NCI-H69 (cell line): ENCODE results near the gene PNMT.

Experiments
- DNase-seq: peaks from one replicate; lab custom pipeline; 2025; lab: John Stamatoyannopoulos, UW

PNMT gene, protein sequence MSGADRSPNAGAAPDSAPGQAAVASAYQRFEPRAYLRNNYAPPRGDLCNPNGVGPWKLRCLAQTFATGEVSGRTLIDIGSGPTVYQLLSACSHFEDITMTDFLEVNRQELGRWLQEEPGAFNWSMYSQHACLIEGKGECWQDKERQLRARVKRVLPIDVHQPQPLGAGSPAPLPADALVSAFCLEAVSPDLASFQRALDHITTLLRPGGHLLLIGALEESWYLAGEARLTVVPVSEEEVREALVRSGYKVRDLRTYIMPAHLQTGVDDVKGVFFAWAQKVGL

GRCh38 chr17:39667945-39668924 is at the start of gene PNMT:
Gene PNMT (plus strand): TSS chr17:39668453. CDS start chr17:39668476, 23 bp downstream.
- peak; percentile 75 for DNase-seq

GRCh38 chr17:39618956-39619785 is 49.1 kb upstream of the PNMT start:
- DNase-seq = peak; percentile 66

DNA sequence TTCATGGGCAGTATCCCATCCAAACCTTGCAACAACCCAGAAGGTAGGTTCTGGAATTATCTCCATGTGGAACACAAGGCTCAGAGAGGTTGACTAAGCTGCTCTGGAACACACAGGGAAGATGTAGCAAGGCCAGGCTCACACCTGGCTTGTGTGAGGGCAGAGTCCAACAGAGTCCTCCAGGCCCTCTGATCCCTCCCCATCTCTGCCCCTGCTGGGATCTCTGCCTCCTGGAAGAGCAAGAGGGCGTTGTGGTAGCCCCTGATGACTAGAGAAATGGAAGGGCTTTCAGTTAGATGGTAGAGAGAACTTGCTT is 48.5 kb upstream of the PNMT start:
- DNase-seq = no peak

DNA sequence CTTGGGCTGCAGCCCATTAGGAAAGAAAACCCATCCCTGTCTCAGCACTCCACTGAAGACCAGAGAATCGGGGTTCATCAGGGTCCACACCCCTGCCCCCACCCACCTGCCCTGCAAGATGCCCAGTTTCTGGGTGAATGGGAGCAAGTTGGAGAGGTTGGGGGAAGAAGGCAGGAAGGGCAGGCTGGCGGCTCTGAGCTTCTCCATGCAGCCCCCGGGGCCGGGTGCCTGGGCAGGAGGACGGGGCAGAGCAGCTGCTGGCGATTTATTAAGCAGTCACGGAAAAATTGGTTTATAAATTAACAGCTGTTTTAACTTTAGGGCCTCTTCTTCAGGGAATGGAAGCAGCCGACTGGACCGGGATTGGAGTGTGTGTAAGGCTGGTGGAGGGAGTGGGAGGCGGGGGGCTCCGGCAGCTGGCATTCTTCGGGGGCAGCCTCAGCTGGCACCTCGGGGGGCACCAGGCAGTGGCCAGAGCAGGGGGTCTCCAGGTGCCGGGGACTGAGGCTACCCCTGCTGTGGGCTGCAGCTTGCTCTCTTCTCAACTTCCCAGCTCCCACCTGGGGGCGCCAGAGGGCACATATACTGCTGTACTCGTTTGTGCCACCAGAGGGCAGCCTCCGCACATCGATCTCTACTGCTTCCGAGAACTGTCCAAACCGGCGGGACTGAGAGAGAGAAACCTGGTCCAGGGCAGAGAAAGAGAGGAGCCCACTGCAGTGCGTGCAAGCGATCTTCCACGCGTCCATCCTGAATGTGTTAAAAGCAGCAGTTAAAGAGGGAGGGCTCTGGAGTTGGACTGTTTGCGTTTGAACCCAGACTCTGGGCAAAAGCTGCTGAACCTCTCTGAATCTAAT is 46.5 kb upstream of the PNMT start:
- DNase-seq = peak; percentile 78

DNA sequence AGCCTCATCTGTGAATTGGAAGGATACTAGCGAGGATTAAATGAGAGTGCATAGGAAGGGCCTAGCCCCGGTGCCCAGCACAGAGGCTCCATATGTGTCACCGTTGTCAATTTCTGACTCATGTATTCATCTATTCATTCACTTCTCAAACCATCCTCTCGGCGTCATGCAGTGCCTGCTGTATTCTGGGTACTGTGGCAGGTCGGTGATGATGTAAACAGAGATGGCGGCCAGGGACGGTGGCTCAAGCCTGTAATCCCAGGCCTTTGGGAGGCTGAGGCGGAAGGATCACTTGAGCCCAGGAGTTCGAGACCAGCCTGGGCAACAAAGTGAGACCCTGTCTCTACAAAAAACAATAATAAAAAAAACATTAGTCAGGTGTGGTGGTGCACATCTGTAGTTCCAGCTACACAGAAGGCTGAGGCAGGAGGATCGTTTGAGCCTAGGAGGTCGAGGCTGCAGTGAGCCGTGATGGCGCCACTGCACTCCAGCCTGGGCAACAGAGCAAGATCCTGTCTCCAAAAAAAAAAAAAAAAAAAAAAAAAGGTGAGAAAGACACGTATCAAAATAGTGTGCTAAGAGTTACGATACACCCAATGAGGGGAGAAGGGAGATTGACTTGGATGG is 45.8 kb upstream of the PNMT start:
- DNase-seq = no peak

DNA sequence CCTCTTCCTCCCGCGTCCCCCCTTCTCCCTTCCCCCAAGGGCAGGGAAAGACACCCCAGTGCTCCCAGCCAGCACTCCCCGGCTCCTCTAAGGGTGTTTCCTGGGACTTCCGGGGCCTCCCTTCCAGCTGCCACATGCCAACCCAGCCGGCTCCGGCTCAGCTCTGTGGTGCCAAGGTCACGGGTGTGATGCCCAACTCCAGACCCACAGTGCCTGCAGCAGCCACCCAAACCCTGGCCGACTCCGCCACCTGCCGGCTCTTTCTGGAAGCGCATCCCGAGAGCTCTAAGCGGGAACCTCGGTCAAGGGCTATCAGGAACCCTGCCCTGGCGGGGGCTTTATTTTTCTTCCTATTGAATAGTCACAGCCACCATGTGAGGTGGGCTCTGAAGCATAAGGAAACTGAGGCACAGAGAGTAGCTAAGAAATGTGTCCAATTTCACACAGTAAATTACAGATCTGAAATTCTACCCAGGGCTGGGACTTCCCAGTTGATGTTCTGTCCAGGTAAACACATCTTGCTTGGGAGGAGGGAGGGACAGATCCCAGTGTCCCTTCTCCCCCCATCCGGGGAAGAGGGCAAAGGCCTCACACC is 44.8 kb upstream of the PNMT start:
- DNase-seq = peak; percentile 79

DNA sequence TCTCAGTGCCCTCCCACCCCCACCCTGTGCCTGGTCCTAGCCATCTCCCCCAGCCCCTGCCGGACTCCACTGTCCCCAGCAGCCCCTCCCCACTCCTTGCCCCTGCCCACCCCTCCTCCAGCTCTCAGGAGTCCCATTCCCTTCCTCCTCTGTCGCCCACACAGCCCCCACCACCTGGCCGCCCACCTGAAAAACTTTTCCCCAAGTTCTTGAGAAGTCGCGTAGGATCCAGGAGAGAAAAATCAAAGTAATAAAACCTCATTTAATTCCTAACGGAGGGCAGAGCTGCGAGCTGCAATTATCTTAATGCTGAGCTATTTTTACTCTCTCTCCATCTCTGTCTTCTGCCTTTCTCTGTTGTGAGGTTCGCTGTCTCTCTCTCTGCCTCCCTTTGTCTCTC is 43.9 kb upstream of the PNMT start:
- no peak for DNase-seq

DNA sequence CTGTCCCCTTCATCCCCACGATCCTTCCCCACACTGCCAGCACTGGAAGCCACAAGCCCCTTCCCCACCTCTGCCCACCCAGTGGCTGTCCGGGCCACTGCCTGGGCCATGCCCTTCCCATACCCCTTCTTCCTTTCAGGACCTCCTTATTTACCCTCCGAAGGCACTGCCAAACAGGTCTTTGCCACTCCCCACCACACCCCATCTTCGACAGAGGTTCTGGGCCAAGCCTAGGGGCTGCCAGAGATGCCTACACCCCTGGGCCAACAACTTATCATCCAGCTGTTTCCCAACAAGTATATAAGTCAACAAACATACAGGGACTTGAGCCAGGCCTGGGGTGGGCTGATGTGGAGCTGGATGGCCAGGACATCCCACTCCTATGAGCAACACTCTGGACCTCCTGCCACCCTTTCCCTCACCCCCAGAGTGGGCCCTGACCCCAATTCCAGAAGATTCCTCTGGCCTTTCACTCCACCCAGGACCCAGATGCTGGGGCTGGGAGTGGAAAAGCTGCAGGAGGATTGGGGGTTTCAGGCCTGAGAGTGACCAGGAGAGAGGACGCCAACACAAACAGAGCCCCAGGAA is 43.0 kb upstream of the PNMT start:
- no peak for DNase-seq

DNA sequence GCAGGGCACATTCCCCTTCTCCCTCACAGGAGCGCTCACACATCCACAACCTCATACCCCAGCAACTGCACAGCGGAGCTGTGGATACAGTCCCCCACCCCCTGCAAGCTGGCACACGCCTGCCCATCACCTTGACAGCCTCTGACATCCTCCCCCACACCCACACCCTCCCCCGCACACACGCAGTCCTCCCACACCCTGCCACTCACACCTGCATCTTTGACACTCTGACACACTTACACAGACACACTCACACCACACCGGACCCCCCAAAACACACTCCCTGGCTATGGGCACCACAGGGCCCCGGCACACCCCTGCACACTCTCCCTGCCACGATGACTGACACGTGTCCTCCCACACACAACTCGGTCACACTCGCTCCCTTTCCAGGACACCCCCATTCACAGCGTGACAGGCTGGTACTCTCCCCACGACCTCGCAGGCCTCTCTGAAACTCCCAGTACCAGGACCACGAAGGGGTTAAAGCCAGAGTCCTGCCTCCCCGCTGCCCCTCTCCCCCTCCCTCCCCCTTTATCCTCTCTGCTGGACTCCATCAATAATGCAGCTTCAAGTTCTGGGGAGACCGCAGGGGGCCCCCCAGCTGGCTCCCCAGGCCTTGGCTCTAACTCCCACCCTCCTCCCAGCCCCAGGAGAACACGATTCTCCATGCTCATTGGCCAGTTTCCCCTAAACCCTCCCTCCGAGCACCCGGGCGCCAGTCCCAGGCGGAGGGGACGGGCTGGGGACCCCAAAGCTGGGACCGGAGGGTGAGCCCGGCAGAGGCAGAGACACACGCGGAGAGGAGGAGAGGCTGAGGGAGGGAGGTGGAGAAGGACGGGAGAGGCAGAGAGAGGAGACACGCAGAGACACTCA is 41.8 kb upstream of the PNMT start, which contains the start of gene PPP1R1B:
PPP1R1B (plus strand) TSS at position 782 of the 876 bp plus-strand sequence. CDS start 441 bp downstream, outside the sequence.
- DNase-seq = peak; percentile 79

DNA sequence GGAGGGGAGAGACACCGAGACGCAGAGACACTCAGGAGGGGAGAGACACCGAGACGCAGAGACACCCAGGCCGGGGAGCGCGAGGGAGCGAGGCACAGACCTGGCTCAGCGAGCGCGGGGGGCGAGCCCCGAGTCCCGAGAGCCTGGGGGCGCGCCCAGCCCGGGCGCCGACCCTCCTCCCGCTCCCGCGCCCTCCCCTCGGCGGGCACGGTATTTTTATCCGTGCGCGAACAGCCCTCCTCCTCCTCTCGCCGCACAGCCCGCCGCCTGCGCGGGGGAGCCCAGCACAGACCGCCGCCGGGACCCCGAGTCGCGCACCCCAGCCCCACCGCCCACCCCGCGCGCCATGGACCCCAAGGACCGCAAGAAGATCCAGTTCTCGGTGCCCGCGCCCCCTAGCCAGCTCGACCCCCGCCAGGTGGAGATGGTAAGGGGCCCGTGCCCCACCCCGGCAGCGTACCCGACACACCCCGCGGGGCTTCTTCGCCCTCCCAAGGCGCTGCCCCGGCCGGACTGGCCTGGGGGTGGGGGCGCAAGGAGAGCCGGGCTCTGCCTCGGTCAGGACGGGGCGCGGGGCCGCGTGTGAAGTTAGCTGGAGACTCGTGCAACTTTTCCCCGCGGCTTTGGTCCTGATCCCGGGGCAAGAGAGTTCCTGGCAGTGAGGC is 41.1 kb upstream of the PNMT start:
- DNase-seq = peak; percentile 37

DNA sequence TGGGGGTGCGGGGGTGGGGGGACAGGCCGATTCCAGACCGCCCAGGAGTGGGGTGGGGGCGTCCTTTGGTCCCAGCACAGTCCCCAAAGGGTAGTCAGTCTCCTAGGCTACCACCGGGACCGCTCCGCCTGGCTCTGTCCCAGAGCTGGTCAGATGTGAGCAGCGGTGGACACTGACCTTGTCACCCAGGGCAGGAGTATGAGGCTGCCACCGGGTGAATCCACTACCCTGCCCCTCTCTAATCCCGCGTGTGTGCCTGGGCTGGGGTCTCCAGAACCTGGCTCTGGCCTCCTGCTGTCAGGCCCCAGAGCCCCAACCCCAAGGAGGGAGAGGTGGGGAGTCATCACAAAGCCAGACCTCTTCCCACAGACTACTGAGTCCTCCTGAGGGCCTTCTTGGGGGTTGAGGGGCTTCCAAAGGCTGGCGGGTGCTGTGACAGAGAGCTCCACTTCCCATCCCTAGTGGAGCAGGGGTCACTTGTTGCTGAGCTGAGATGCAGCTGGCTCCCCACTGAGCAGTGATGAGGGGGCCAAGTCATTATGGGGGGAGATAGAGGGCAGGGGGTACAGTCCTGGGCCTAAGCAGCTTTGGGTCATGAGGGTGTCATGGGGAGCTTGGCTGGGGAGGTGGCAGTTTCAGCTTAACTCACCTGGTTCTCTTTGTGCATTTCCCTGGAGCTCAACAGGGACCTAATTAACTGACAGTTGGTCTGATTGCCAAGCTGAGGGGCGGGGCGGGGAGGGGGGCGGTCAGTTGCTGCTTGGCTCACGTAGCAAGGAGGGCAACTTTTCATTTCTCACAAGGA is 40.3 kb upstream of the PNMT start:
- DNase-seq = peak; percentile 82

- DNase-seq = peak; percentile 89
Observed at GRCh38 chr17:39628655-39629493, 39.4 kb upstream of the PNMT start.

GRCh38 chr17:39629494-39629880 is 38.8 kb upstream of the PNMT start:
- no peak for DNase-seq

- no peak for DNase-seq
Observed at GRCh38 chr17:39629898-39630297, 38.4 kb upstream of the PNMT start.

GRCh38 chr17:39631403-39631802 is 36.9 kb upstream of the PNMT start:
- DNase-seq = peak; percentile 86

DNA sequence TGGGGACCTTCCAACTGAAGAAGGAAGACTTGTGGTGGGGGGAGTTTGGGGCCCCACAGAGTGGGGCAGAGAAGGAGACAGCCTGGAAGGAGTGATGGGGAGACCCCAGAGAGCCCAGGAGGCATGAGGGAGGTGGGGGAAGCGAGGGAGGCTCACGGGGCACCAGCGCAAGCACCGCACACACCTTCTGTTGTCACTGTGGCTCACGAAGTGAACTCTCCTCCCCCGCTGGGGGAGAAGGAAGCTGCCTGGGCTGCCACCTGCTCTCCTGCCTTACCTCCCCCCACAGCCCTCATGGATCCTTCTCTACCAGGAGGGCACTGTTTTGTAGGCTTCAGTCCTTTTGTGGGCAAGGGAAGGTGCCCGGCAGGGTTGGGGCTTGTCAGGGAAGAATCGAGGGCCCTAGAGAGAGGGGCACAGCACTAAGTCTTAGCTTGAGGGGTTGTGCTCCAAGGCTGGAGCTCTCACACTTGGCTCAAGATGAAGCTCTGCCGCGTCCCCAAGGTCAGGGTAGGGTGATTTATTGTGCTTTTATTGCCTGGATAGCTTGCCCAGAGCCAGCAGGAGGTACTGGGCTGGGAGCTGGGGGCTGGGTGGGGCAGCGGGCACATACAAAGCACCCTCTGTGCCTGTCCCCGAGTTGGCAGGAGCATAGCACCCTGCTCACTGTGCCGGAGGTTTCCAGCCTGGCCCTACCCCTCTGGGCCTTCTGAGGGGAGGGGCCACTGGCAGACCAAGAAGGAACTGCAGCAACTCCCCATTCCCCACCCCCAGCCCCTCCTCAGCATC is 35.9 kb upstream of the PNMT start:
- peak; percentile 82 for DNase-seq
